NCI-H69 (cell line): ENCODE measurements around the gene LHFPL6.
A peak's percentile ranks its signal among the peaks of the same experiment; 100 is the strongest.

Experiments
- DNase-seq: peaks from one replicate; lab custom pipeline; 2025; lab: John Stamatoyannopoulos, UW

LHFPL6 gene

DNA sequence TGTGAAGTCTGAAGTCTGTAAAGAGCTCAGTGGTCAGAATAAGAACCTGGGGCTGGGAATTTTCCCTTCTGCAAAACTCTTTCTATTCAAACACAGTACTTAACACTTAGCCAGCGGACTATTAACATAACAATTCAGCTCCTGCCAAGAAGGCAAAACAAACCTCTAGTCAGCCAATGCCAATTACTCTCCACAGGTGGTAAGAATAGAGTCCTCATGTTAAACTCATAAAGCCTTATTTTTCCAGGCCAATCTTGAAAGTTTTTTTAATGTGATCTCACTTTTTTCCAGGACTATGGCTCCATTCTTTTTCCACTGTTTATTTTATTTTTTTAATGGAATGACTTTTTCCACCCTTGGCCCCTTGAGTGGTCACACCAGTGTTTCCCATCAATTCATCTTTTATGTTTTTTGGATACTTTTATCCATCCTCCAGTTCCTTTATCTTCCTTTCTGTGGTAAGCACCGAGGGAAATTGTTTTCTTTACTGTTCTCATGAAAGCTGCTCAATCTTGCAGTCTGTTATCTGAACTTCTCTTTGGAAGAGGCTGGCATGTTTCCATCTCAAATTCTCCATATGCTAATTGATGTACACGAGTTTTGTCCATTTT is 217.3 kb downstream of the LHFPL6 start:
- DNase-seq = peak; percentile 80

GRCh38 chr13:39385154-39385553 is 217.8 kb downstream of the LHFPL6 start:
- no peak for DNase-seq

DNA sequence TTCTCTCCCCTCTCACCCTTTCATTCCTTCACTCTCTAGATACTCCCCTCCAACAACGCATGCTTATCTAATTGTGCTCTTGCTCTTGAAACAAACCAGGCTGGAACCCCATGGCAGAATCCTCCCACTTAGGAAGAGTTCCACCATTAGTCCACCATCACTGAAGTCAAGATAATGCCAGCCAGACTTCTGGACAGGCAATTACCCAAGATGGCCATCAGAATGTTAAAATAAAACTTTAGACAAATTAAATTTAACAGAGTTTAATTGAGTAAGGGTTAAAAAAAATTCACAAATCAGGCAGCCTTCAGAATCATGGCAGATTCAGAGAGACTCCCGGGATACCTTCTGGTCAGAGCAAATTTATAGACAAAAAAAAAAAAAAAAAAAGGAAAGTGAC is 221.5 kb downstream of the LHFPL6 start:
- DNase-seq = no peak

DNA sequence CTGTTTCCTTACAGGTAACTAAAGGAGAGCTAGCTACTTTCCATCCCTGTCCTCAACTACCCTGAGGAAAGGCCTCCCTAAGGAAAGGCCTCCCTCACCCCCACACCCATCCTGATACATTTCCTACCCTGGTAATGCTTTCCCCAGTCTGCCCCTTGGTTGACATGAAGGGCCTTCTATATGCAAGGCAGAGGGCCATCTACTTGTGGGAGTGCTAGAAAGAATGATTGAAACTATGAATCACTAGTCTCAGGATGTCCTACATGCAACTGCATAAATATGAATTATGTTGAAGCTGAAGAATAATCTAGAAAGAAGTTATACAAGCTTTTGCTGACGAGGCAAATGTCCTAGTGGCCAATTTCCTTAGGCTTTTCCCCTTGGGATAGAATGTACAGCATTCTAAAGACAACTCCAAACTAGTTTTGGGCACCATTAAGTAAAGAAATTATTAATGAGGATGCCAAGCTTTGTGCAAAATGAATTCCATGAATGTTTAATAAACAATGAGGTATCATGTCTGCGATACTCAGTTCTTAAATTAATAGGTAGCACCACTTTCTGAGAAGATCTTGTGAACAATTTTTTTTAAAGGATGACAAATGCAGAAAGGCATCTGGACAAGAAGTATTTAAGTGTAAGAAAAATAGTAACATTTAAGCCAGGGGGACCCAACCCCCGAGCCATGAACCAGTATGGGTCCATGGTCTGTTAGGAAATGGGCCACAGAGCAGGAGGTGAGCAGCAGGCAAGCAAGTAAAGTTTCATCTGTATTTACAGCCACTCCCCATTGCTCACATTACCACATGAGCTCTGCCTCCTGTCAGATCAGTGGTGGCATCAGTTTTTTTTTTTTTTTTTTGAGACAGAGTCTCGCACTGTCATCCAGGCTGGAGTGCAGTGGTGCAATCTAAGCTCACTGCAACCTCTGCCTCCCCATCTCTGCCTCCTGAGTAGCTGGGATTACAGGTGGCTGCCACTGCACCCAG is 223.0 kb downstream of the LHFPL6 start:
- DNase-seq = no peak

DNA sequence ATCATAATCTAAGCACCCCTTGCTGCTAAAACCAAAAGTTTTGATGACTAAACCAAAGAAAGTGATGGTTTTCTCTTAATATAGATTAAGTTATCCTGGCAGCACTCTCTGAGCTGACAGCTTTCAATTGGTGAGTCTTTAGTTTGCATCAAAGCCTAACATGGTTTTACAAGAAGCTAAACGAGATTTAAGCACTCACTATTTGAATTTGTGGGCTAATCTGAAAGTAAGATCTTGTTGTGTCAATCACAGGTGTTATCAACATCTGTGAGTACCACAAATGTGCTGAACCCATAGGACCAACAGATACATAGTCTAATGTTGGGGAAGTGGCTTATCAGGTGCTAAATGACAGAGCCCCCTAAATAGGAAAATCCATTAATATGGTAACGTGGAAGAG is 223.9 kb downstream of the LHFPL6 start:
- DNase-seq = no peak

GRCh38 chr13:39378306-39378705 is 224.7 kb downstream of the LHFPL6 start:
- DNase-seq = no peak

DNA sequence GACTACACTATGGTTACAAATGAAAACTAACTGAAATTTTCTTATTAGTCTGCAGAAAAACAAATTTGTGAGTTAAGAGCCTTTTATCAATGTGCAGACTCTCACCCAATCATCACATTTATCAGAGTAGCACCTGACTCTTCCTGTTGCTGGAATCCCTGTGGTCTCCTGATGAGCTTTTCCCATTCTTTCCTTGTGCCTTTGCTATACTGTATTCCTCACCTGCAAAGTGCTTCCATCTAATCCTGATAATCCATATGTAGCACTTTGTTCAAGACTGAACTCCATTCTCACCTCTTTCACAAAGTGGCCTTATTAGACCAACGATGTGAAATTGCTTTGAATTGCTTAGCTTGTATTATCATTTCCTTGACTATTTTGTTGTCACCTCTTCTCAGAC is 225.3 kb downstream of the LHFPL6 start:
- no peak for DNase-seq

GRCh38 chr13:39376076-39376475 is 226.9 kb downstream of the LHFPL6 start:
- DNase-seq = no peak

- no peak for DNase-seq
These were observed 227.4 kb downstream of the LHFPL6 start for GRCh38 chr13:39375601-39376000.

- DNase-seq = no peak
These were observed 228.2 kb downstream of the LHFPL6 start for GRCh38 chr13:39374741-39375189.

GRCh38 chr13:39373145-39373544 is 229.8 kb downstream of the LHFPL6 start:
- no peak for DNase-seq

DNA sequence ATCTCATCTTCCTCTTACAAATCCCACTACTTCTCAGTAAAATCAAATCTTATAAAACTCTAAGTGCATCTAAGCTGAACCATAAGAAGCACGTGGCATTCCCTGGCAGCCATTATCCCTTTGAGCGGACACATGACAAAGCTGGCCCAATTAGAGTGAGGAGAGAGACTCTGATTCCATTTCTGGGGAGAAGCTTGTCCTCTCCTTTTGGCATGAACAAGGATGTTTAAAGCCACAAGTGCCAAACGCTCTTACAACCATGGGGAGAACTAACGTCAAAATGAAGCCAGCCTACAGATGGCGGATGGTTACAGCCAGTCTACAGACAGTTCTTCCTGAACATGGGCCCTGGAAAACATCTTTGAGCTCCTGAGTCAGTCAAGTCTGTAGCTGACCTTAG is 231.3 kb downstream of the LHFPL6 start:
- no peak for DNase-seq

DNA sequence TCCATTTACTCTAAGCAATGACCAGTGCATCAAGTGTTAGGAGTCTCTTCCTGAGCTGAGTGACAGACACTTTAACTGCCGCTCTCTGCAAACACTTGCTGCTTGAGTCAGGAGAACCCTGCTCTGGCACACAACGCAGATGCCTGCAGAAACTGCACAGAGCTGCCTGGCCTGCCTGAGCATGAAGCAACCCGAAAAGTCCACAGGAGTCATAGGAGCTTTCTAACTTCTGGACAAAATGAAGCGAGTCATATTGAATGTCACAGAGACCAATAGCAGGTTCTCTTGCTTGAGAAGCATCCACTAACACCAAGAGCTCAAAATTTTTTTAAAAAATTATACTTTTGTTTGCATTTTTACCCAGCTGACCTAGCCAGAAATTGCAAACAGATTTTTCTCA is 232.4 kb downstream of the LHFPL6 start:
- no peak for DNase-seq

GRCh38 chr13:39370048-39370447 is 232.9 kb downstream of the LHFPL6 start:
- no peak for DNase-seq

GRCh38 chr13:39369161-39369890 is 233.7 kb downstream of the LHFPL6 start:
- DNase-seq = no peak

GRCh38 chr13:39365879-39366278 is 237.1 kb downstream of the LHFPL6 start:
- DNase-seq = no peak

GRCh38 chr13:39364947-39365468 is 238.0 kb downstream of the LHFPL6 start:
- peak; percentile 45 for DNase-seq

DNA sequence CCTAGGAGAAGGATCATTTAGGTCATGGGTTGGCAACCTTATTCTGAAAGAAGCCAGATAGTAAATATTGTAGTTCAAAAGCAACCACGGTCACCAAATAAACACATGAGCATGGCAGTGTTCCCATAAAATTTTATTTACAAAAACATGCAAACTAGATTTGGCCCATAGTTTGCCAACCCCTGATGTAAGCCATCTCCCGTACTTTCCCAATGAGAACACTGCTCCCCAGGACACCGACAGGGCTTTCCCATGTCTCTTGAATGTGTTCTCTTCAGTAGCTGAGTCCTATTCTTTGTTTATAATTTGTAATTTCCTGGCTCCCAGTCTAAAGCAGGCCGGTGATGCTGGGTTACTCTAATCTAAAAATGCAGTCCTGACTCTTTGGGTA is 239.6 kb downstream of the LHFPL6 start:
- DNase-seq = no peak

GRCh38 chr13:39362652-39363381 is 240.2 kb downstream of the LHFPL6 start:
- DNase-seq = no peak

DNA sequence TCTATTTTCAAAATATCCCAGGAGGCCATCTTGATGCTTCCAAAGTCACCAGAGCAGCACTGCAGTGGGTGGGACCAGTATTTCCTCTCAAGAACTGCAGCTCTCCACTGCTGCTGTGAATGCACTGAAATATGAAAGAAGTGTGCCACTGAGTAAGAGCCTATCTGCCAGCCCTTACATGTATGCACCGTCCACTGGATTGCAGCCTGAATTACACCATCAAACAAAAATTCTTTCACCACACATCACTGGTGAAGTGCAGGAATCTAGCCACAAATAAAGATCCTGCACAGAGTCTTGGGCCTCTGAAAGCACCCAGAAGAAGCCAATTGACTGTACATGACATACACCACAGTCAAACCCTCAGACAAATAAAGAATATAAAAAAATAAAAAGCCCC is 249.0 kb downstream of the LHFPL6 start:
- DNase-seq = no peak

GRCh38 chr13:39350461-39350881 is 252.5 kb downstream of the LHFPL6 start:
- DNase-seq = peak; percentile 82
